ENCODE results near the gene ANO8. TPM values are rescaled to one million over a fixed set of nuclear protein-coding genes. Genes with fewer than 3 reads are reported as not detected.
A peak's percentile ranks its signal among the peaks of the same experiment; 100 is the strongest.

ANO8 gene
- total and polyA plus RNA-seq, 8 donors: 1.1 to 37.9 (median 9.8) TPM

DNA sequence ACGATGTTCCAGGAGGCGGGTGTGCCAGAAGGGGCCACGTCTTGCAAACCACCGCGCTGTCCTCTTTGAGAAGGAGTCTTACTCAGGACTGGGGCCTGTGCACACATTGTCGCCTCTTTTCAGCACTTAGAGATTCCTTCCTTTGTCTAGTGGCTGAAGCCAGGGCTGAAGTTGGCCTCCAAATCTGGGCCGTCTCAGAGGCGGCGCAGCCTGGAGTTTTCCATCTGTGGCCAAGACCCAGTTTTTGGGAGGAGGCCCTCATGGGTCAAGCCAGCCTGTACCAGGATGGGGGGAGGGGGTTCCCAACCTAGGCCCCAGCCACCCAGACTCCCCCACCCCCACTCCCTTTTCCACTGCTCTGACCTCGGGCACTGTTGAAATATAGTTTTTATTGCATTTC, 11.8 kb downstream of the ANO8 start:
- H3K27me3 ChIP-seq: no peaks in the 10 kb centered on the region
- TF ChIP-seq POLR2A (IDR thresholded peaks at IDR 0.05) (no peak), EP300 (IDR thresholded peaks at IDR 0.05) (no peak), POLR2AphosphoS5 (IDR thresholded peaks at IDR 0.05) (no peak)
- H3K27ac ChIP-seq: no peak overlapping the region
- H3K9me3 ChIP-seq: no peaks in the 10 kb centered on the region
- no peak overlapping the region for H3K4me3 ChIP-seq
- H3K4me1 ChIP-seq: peaks cover under 1 to 21% (median 15%) of the 10 kb centered on the region in 4 donors
- intact Hi-C loops (cut with DNase I; ENCODE audit: low total_unique reads): no loop called here
- peak in 1 of 2 donors; percentile 28 for DNase-seq
- 68 to 78% (median 73%) methylated on average over 10 of the region's 10 CpGs for WGBS, 5 donors
- peaks cover 39 to 61% (median 59%) of the 10 kb centered on the region in 4 donors for H3K36me3 ChIP-seq

DNA sequence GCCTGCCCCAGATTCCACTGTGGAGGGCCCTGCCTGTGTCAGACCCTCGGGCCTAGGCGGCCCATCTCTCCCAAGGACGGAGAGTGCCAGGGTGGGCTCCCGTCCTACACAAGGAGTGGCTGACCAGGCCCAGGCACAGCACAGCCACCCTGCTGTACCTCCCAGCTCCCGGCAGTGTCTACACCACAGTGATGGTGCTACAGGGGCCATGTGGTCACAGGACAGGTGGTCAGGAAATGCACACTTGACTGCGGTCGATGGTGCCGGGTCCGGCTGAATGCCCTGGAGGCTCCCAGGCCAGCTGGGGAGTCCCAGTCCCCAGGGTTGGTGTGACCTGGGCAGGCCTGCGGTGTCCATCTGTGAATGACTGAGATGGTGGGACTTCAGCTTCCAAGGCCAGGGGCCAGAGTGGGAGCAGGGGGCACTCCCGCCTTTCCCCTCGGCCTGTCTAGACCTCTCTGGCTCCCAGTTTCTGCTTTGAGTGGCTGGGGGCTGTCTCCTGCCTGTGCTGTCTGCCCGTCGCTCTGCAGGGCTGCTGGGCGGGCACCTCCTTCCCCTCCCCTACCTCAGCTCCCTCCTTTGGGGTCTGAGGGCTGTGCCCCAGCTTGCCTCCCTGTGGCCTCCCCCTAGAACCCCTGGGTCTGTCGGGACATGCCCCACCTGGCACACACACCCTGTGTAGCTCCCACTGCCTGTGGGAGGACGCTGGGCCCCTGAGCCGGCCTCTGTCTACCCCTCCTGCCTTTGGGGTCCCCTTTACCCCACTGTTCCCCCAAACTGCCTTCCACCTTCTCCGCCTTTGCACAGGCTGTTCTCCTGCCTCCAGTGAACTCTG, 12.8 kb downstream of the ANO8 start:
- no peak overlapping the region for H3K27ac ChIP-seq
- peaks cover 41 to 68% (median 62%) of the 10 kb centered on the region in 4 donors for H3K36me3 ChIP-seq
- H3K4me1 ChIP-seq: peaks cover 0 to 23% (median 13%) of the 10 kb centered on the region in 4 donors
- WGBS, 5 donors: 86 to 92% (median 91%) methylated on average over 12 to 19 of the region's 19 CpGs
- H3K27me3 ChIP-seq: no peaks in the 10 kb centered on the region
- no peak for TF ChIP-seq EP300 (IDR thresholded peaks at IDR 0.05)
- TF ChIP-seq, protein P1, sequence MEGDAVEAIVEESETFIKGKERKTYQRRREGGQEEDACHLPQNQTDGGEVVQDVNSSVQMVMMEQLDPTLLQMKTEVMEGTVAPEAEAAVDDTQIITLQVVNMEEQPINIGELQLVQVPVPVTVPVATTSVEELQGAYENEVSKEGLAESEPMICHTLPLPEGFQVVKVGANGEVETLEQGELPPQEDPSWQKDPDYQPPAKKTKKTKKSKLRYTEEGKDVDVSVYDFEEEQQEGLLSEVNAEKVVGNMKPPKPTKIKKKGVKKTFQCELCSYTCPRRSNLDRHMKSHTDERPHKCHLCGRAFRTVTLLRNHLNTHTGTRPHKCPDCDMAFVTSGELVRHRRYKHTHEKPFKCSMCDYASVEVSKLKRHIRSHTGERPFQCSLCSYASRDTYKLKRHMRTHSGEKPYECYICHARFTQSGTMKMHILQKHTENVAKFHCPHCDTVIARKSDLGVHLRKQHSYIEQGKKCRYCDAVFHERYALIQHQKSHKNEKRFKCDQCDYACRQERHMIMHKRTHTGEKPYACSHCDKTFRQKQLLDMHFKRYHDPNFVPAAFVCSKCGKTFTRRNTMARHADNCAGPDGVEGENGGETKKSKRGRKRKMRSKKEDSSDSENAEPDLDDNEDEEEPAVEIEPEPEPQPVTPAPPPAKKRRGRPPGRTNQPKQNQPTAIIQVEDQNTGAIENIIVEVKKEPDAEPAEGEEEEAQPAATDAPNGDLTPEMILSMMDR (IDR thresholded peaks at IDR 0.05): no peak
- TF ChIP-seq POLR2AphosphoS5 (IDR thresholded peaks at IDR 0.05): no peak
- TF ChIP-seq POLR2A (IDR thresholded peaks at IDR 0.05): no peak
- no peaks in the 10 kb centered on the region for H3K9me3 ChIP-seq
- peak in 1 of 2 donors; percentile 15 for DNase-seq
- no peak overlapping the region for H3K4me3 ChIP-seq
- intact Hi-C loops (cut with DNase I; ENCODE audit: low total_unique reads): no loop called here

DNA sequence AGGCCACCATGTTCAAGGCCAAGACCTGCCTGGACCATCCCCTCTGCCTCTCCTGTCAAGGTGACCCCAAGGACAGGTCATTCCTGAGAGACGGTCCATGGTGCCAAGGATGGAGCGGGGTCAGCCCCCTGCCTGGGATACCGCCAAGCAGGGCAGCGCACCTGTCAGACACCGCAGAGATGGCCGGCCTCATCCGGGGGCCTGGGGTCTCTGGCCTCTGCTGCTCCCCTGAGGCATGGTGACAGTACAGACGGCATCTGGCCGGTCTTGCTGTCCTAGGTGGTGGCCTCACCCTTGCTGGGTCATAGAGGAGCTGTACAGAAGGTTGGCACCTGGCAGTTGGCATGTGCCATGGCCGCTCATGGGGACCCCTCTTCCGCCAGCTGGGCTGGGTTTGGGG, 14.2 kb downstream of the ANO8 start:
- Histone ChIP-seq H3K36me3 (peaks cover 52 to 83% (median 76%) of the 10 kb centered on the region in 4 donors), H3K27me3 (no peaks in the 10 kb centered on the region), H3K9me3 (no peaks in the 10 kb centered on the region), H3K4me3 (no peak overlapping the region), H3K27ac (no peak overlapping the region), H3K4me1 (peaks cover 0 to 26% (median 10%) of the 10 kb centered on the region in 4 donors)
- WGBS, 5 donors: 80 to 96% (median 89%) methylated on average over 4 to 11 of the region's 11 CpGs
- no peak for DNase-seq
- intact Hi-C loops (cut with DNase I; ENCODE audit: low total_unique reads): no loop called here
- TF ChIP-seq, protein P1 (IDR thresholded peaks at IDR 0.05): no peak
- TF ChIP-seq POLR2A (IDR thresholded peaks at IDR 0.05): no peak
- no peak for TF ChIP-seq POLR2AphosphoS5 (IDR thresholded peaks at IDR 0.05)
- no peak for TF ChIP-seq EP300 (IDR thresholded peaks at IDR 0.05)

DNA sequence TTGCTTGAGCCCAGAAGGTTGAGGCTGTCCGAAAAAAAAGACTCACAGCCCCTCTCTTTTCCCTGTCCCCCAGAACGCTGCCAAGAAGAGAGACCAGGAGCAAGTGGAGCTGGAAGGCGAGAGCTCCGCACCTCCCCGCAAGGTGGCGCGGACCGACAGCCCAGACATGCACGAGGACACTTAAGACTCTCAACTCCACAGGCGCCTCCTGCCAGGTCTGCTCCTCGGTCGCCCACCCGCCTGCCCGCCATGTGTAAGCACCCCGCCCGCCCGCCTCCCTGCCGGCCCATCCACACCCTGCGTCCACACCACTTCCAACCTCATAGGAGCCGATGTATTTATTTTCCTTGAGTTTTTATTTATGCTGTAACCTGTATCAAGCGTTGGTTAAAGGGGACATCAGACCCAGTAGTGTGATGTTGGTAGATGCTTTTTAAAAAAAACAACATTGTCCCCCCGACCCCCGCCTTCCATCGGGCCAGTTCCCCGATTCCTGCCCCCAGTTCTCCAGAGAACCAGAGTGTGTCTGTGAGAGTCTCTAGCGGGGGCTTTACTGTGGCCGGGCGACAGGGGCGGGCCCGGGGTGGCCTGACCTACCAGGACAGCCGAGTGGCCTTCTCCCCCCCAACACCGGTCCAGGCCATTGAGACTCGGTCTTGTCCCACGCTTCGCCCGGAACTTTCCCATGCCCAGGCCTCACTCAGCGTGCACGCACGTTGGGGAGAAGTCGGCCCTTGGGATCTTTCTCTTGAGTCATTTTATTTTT, 15.0 kb downstream of the ANO8 start:
- H3K4me3 ChIP-seq: no peak overlapping the region
- no peak overlapping the region for H3K27ac ChIP-seq
- intact Hi-C loops (cut with DNase I; ENCODE audit: low total_unique reads): no loop called here
- H3K27me3 ChIP-seq: no peaks in the 10 kb centered on the region
- WGBS, 5 donors: 87 to 94% (median 90%) methylated on average over 39 to 40 of the region's 40 CpGs
- TF ChIP-seq EP300 (IDR thresholded peaks at IDR 0.05) (no peak), POLR2AphosphoS5 (IDR thresholded peaks at IDR 0.05) (no peak), POLR2A (IDR thresholded peaks at IDR 0.05) (no peak)
- H3K36me3 ChIP-seq: peaks cover 57 to 83% (median 74%) of the 10 kb centered on the region in 4 donors
- H3K9me3 ChIP-seq: no peaks in the 10 kb centered on the region
- DNase-seq: no peak
- H3K4me1 ChIP-seq: peaks cover 0 to 26% (median 10%) of the 10 kb centered on the region in 4 donors

DNA sequence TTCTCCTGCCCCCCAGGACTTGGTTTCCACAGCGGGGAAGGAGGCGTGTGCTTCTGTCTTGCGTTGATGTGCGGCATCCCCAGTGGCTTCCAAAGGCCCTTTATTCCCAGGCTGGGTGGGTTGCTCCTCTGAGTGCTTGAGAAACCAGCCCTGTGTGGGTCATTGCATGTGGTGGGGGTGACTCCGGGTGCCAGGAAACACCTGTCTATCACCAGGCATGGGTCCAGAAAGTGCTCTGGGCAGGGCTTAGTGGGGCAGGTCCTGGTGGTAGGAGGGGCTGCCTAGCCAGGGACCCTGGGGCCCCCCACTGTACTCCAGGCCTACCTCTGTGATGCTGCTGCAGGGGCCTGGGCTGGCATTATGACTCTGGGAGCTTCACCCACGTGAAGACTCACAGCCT, 15.7 kb downstream of the ANO8 start:
- Histone ChIP-seq H3K4me1 (peaks cover 0 to 26% (median 12%) of the 10 kb centered on the region in 4 donors), H3K4me3 (no peak overlapping the region), H3K36me3 (peaks cover 64 to 87% (median 77%) of the 10 kb centered on the region in 4 donors), H3K27ac (peak overlapping the region in 1 of 5 donors; percentile 14), H3K9me3 (no peaks in the 10 kb centered on the region), H3K27me3 (no peaks in the 10 kb centered on the region)
- intact Hi-C loops (cut with DNase I; ENCODE audit: low total_unique reads): no loop called here
- WGBS, 5 donors: 74 to 92% (median 77%) methylated on average over 5 to 6 of the region's 6 CpGs
- no peak for DNase-seq
- TF ChIP-seq POLR2AphosphoS5 (IDR thresholded peaks at IDR 0.05) (no peak), EP300 (IDR thresholded peaks at IDR 0.05) (no peak), POLR2A (IDR thresholded peaks at IDR 0.05) (no peak)
- TF ChIP-seq, protein P1 (IDR thresholded peaks at IDR 0.05): no peak

Measured in stomach (tissue), 9 donors.